Body of pancreas (tissue), 4 donors: ENCODE results near the gene EMILIN1. TPM values are rescaled to one million over a fixed set of nuclear protein-coding genes. Genes with fewer than 3 reads are reported as not detected.
A peak's percentile ranks its signal among the peaks of the same experiment; 100 is the strongest.

Source experiments
- ATAC-seq: fragments of 150-250 bp; one replicate; pipeline ENCODE4 v1.9.1; 2016
- DNase-seq, 4 donors: peaks; one replicate each; pipeline ENCODE4 v3.0.0-alpha.2; 2019
- H3K27ac ChIP-seq, 4 donors: fragments of 200-600 bp; sonication (generic); 1 replicate in 3 of 4; 2 replicates in 1 of 4; pipeline versions ENCODE4 v1.5.1 to v1.6.1; 2016 to 2019; ENCODE audit warnings: mild to moderate bottlenecking in 1 of 4, mixed read lengths in 1 of 4, moderate library complexity in 1 of 4
- H3K27me3 ChIP-seq, 2 donors: fragments of 200-600 bp; sonication (generic); one replicate each; pipeline ENCODE4 v1.6.0; 2016; ENCODE audit warnings: mild to moderate bottlenecking in 1 of 2
- H3K36me3 ChIP-seq, 2 donors: fragments of 200-600 bp; sonication (generic); replicated peaks in 1 of 2; 2 replicates each; pipeline ENCODE4 v1.5.1; 2016; ENCODE audit warnings: low read depth in 2 of 2; ENCODE audit not compliant: insufficient read depth in 1 of 2
- H3K4me1 ChIP-seq: fragments of 200-600 bp; sonication (generic); one replicate; pipeline ENCODE4 v1.6.0; 2016
- H3K4me3 ChIP-seq, 2 donors: fragments of 200-600 bp; sonication (generic); 1 replicate in 1 of 2; 2 replicates in 1 of 2; pipeline ENCODE4 v1.5.1; 2016 to 2019
- H3K9me3 ChIP-seq, 3 donors: fragments of 200-600 bp; sonication (generic); 1 replicate in 2 of 3; 2 replicates in 1 of 3; pipeline ENCODE4 v1.5.1; 2016
- CTCF ChIP-seq, 7 experiments: fragments of 450-650 bp in 4 of 7; fragments of 200-600 bp in 3 of 7; sonication (generic) in 3 of 7; IDR thresholded peaks; one replicate each; pipeline ENCODE4 v1.5.1; 2016 to 2019; ENCODE audit warnings: antibody characterized with exemption in 7 of 7
- POLR2A ChIP-seq, 3 donors: fragments of 450-650 bp; IDR thresholded peaks; one replicate each; pipeline ENCODE4 v1.6.1; 2016; ENCODE audit warnings: antibody characterized with exemption in 3 of 3, mild to moderate bottlenecking in 2 of 3
- WGBS, 2 donors: methylation state at CpG; one replicate each; pipeline ENCODE4 v1.1.5; 2017; 5-methylcytosine and 5-hydroxymethylcytosine counted together
- intact Hi-C: fragments of 100-400 bp; cut with DNase I; formaldehyde crosslinking; loops from one replicate; pipeline ENCODE4 v1.15.1; 2023
- total RNA-seq, 2 donors: library from RNA; depleted of rRNA; stranded (reverse); fragments of >200 nt; gene quantifications; one replicate each; pipeline ENCODE4 v1.1.0, GENCODE V29; 2016

EMILIN1 gene
- total RNA-seq, 2 donors from 2014 or later, result 21.8 to 24.1 TPM

- 23 to 25% methylated on average over 14 of the region's 14 CpGs for WGBS, 2 donors
- ATAC-seq, result no peak
- Histone ChIP-seq H3K27ac (peak overlapping the region in 1 of 4 donors; percentile 78), H3K36me3 (peaks cover 5 to 16% of the 10 kb centered on the region in 2 donors), H3K27me3 (no peaks in the 10 kb centered on the region), H3K9me3 (no peaks in the 10 kb centered on the region), H3K4me3 (peak overlapping the region; percentile 89 to 95), H3K4me1 (peaks cover 20% of the 10 kb centered on the region)
- TF ChIP-seq POLR2A (IDR thresholded peaks at IDR 0.05) (no peak), CTCF (IDR thresholded peaks at IDR 0.05) (no peak)
- intact Hi-C loops, result no loop called here
- peak in 3 of 4 donors; percentile 16 to 50 (median 42) for DNase-seq
Measured at GRCh38 chr2:27133195-27133875, 54.9 kb downstream of the EMILIN1 start.

GRCh38 chr2:27133905-27134780 is 55.7 kb downstream of the EMILIN1 start, which contains the start of gene PREB:
Gene PREB (minus strand): TSS chr2:27134636. CDS start chr2:27134421, 215 bp downstream.
- ATAC-seq, result peak; percentile 98
- intact Hi-C loops, result no loop called here

GRCh38 chr2:27134781-27135477 is 56.5 kb downstream of the EMILIN1 start:
- Histone ChIP-seq H3K27ac (peak overlapping the region in 2 of 4 donors; percentile 83 to 89), H3K27me3 (no peaks in the 10 kb centered on the region), H3K36me3 (peaks cover 5 to 16% of the 10 kb centered on the region in 2 donors), H3K4me3 (no peak overlapping the region), H3K9me3 (no peaks in the 10 kb centered on the region), H3K4me1 (peaks cover 20% of the 10 kb centered on the region)
- 62 to 89% methylated on average over 7 to 26 of the region's 33 CpGs for WGBS, 2 donors
- intact Hi-C loops, result no loop called here
- ATAC-seq (no peak), DNase-seq (no peak)
- no peak for TF ChIP-seq CTCF (IDR thresholded peaks at IDR 0.05)
- TF ChIP-seq POLR2A (IDR thresholded peaks at IDR 0.05), result no peak

More at GRCh38 chr2:27133905-27134780, 55.7 kb downstream of the EMILIN1 start, which contains the start of gene PREB:
- peaks cover 20% of the 10 kb centered on the region for H3K4me1 ChIP-seq
- no peaks in the 10 kb centered on the region for H3K9me3 ChIP-seq
- peak; percentile 98 to 99 (median 98) for DNase-seq
- H3K27me3 ChIP-seq, result no peaks in the 10 kb centered on the region
- H3K27ac ChIP-seq, result peak within 1 kb of the TSS; percentile 64 to 89 (median 80)
- TF ChIP-seq POLR2A (IDR thresholded peaks at IDR 0.05) (peak; percentile 58 to 84 (median 81)), CTCF (IDR thresholded peaks at IDR 0.05) (no peak)
- H3K4me3 ChIP-seq, result peak within 1 kb of the TSS; percentile 89 to 95
- H3K36me3 ChIP-seq, result peaks cover 5 to 16% of the 10 kb centered on the region in 2 donors
- WGBS, 2 donors, result 0% methylated on average over 8 to 66 of the region's 86 CpGs

- Histone ChIP-seq H3K27me3 (no peaks in the 10 kb centered on the region), H3K4me3 (no peak overlapping the region), H3K9me3 (no peaks in the 10 kb centered on the region), H3K4me1 (peaks cover 20% of the 10 kb centered on the region), H3K36me3 (peaks cover 5 to 16% of the 10 kb centered on the region in 2 donors), H3K27ac (no peak overlapping the region)
- TF ChIP-seq POLR2A (IDR thresholded peaks at IDR 0.05), result no peak
- TF ChIP-seq CTCF (IDR thresholded peaks at IDR 0.05), result no peak
- intact Hi-C loops, result no loop called here
- 76 to 84% methylated on average over 12 of the region's 12 CpGs for WGBS, 2 donors
- DNase-seq, result no peak
- ATAC-seq, result no peak
Measured at GRCh38 chr2:27135478-27135955, 57.1 kb downstream of the EMILIN1 start.

Other genes with a start within 250 kb of the EMILIN1 start
- not detected for gene DPYSL5, start 230.5 kb upstream of the EMILIN1 start, total RNA-seq
- 10 to 100 TPM in 1 of 2 donors, 1 to 10 TPM in 1; 9.3 to 15.8 TPM for gene MAPRE3, start 108.0 kb upstream of the EMILIN1 start, total RNA-seq
- gene TMEM214, start 45.6 kb upstream of the EMILIN1 start, total RNA-seq, result 100 to 1,000 TPM in 1 of 2 donors, 10 to 100 TPM in 1; 59.9 to 119 TPM
- gene AGBL5, start 26.9 kb upstream of the EMILIN1 start, total RNA-seq, result 10 to 100 TPM in 1 of 2 donors, 1 to 10 TPM in 1; 5.6 to 12.2 TPM
- 100 to 1,000 TPM; 103 to 129 TPM for gene OST4, start 7.0 kb upstream of the EMILIN1 start, total RNA-seq
- 1 to 10 TPM; 4.2 to 7.3 TPM for gene KHK, start 8.2 kb downstream of the EMILIN1 start, total RNA-seq
- 1 to 10 TPM; 1.0 to 3.0 TPM for gene CGREF1, start 40.5 kb downstream of the EMILIN1 start, total RNA-seq
- gene ABHD1, start 45.2 kb downstream of the EMILIN1 start, total RNA-seq, result under 1 TPM in 1 of 2 donors, not detected in 1; 0.33 TPM
- 100 to 1,000 TPM in 1 of 2 donors, 10 to 100 TPM in 1; 56.3 to 103 TPM for gene PREB, start 56.0 kb downstream of the EMILIN1 start, total RNA-seq
- not detected for gene PRR30, start 60.8 kb downstream of the EMILIN1 start, total RNA-seq
- gene TCF23, start 70.4 kb downstream of the EMILIN1 start, total RNA-seq, result under 1 TPM; under 0.01 to 0.66 TPM
- 10 to 100 TPM; 69.2 to 75.0 TPM for gene ATRAID, start 133.4 kb downstream of the EMILIN1 start, total RNA-seq
- 10 to 100 TPM; 17.4 to 34.6 TPM for gene SLC5A6, start 133.7 kb downstream of the EMILIN1 start, total RNA-seq
- 10 to 100 TPM; 18.4 to 36.9 TPM for gene CAD, start 138.8 kb downstream of the EMILIN1 start, total RNA-seq
- gene SLC30A3, start 184.4 kb downstream of the EMILIN1 start, total RNA-seq, result not detected
- gene DNAJC5G, start 196.8 kb downstream of the EMILIN1 start, total RNA-seq, result 1 to 10 TPM in 1 of 2 donors, not detected in 1; 1.3 TPM
- gene TRIM54, start 203.8 kb downstream of the EMILIN1 start, total RNA-seq, result under 1 TPM in 1 of 2 donors, not detected in 1; 0.26 TPM
- gene UCN, start 229.8 kb downstream of the EMILIN1 start, total RNA-seq, result 1 to 10 TPM in 1 of 2 donors, not detected in 1; 2.9 TPM
- gene MPV17, start 244.5 kb downstream of the EMILIN1 start, total RNA-seq, result 10 to 100 TPM; 56.7 to 64.3 TPM